HG02642 (cell line): ENCODE measurements around the gene SLC12A4.
"Not testable (repeated sequence)": the region's sequence is repeated elsewhere in the genome, so short reads cannot be mapped to it uniquely, and the experiment has no call there.

Experiments
- ATAC-seq: cut with Tn5 transposase; IDR thresholded peaks from one replicate; pipeline ENCODE4 v1.9.1; 2021; ENCODE audit warnings: mild to moderate bottlenecking; ENCODE audit not compliant: unreplicated experiment, poor library complexity

SLC12A4 gene

GRCh38 chr16:67943619-67944504, 24.6 kb downstream of the SLC12A4 start, which contains the start of gene LCAT:
TSS of gene LCAT (minus strand) at chr16:67944120. CDS start at chr16:67944101, 19 bp downstream.
- ATAC-seq: no peak

- no peak for ATAC-seq
Observed at GRCh38 chr16:67943256-67943618, 25.2 kb downstream of the SLC12A4 start.

DNA sequence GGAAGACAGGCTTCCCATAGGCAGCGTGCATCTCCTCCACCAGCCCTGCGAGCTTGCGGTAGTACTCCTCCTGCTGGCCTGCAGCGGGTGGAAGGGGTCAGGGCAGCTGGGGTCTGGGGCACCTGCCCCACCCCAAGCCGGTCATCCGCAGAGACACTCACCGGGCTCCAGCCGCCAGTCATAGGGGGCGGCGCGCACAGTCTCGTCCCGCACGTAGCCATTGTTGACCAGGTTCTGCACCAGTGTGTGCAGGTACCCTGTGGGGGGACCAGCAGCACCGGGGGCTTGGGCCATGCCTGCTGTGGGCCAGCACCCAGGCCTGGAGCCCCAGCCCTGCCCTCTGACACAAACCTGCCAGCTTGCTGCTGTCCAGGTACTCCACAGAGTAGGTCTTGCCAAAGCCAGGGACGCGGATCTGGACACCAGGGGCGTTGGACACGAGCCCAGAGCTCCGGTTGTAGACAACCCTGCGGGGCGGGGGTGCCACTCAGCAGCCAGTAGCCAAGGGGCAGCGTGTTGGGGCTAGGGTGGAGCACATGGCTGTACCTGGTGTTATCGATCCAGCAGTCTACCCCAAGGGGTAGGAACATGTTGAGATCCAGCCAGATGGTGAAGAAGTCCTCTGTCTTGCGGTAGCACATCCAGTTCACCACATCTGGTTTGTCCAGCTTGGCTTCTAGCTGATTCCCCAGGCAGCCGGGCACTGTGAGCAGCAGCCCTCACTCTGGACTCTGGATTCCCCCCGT, 25.8 kb downstream of the SLC12A4 start:
- ATAC-seq: no peak

DNA sequence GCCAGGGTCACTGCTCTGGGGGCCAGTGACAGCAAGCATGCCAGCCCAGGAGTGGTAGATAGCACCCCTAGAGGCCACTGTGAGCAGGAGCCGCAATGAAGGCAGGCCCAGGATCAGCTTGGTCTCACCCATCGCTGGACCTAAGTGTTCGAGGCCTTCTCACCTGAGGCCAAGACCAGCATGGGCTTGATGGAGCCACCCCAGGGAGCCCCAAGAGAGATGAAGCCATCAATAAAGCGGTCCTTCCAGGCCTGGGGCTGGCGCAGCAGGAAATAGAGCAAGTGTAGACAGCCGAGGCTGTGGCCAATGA, 26.3 kb downstream of the SLC12A4 start:
- no peak for ATAC-seq

GRCh38 chr16:67941469-67942199, 26.8 kb downstream of the SLC12A4 start:
- no peak for ATAC-seq

GRCh38 chr16:67940446-67941089, 27.9 kb downstream of the SLC12A4 start:
- no peak for ATAC-seq

- no peak for ATAC-seq
Observed at GRCh38 chr16:67939507-67940445, 28.7 kb downstream of the SLC12A4 start.

GRCh38 chr16:67937713-67938112, 30.7 kb downstream of the SLC12A4 start:
- not testable (repeated sequence) for ATAC-seq

GRCh38 chr16:67936880-67937605, 31.4 kb downstream of the SLC12A4 start:
- peak; percentile 44 for ATAC-seq

GRCh38 chr16:67936124-67936879, 32.1 kb downstream of the SLC12A4 start, which contains the start of gene PSMB10:
TSS of gene PSMB10 (minus strand) at chr16:67936850. CDS start at chr16:67936749, 101 bp downstream.
- ATAC-seq: peak; percentile 10

DNA sequence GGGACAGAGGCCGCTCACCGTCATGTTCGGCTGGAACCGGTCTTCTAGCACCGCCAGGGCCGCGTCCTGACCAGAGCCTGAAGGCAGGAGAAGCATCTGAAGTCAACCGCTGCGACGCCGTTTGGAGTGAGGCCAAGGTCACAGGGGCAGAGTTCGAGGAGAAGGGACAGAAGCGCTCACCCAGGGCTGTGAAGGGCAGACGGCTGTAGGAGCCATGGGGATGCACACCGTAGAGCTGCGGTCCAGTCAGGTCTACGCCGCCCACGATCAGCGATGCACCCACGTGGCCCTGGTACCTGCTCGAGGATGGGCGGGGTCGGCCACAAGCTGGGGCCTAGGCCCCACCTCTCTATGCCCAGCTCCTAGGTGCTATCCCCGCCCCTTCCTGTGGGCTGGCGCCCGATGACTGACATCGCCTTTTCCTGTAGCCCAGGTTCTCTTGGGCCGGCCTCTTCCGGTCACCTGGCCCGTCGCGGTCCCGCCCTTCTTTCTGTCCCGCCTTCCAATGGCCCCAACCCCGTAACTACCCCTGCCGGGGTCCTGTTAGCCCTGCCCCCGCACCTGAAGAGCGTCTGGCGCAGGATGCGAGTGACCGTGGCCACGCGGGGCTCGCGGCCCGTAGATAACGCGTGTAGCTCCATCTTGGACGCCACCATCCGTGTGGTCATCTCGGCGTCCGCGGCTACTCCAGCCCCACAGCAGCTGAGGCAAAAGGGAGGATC, 32.9 kb downstream of the SLC12A4 start:
- ATAC-seq: peak; percentile 90

- ATAC-seq: no peak
Observed at GRCh38 chr16:67935101-67935401, 33.4 kb downstream of the SLC12A4 start.

GRCh38 chr16:67934306-67935100, 33.9 kb downstream of the SLC12A4 start:
- no peak for ATAC-seq

- no peak for ATAC-seq
Observed at GRCh38 chr16:67933805-67934204, 34.6 kb downstream of the SLC12A4 start.

DNA sequence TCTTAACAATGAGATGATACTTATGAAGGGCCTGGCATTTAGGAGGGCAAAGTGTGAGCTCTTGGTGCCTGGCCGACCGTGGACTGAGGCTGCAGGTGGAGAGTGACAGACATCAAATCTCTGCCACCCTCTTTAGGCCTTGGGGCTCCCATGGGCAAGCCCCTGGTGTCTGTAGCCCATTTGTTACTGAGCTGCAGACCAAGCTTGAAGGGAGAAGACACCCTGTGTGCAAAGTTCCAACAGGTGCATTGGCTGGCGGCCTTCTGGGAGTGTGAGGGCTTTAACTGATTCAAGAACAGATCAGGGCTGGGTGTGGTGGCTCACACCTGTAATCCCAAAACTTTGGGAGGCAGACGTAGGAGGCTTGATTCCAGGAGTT, 36.0 kb downstream of the SLC12A4 start:
- no peak for ATAC-seq

DNA sequence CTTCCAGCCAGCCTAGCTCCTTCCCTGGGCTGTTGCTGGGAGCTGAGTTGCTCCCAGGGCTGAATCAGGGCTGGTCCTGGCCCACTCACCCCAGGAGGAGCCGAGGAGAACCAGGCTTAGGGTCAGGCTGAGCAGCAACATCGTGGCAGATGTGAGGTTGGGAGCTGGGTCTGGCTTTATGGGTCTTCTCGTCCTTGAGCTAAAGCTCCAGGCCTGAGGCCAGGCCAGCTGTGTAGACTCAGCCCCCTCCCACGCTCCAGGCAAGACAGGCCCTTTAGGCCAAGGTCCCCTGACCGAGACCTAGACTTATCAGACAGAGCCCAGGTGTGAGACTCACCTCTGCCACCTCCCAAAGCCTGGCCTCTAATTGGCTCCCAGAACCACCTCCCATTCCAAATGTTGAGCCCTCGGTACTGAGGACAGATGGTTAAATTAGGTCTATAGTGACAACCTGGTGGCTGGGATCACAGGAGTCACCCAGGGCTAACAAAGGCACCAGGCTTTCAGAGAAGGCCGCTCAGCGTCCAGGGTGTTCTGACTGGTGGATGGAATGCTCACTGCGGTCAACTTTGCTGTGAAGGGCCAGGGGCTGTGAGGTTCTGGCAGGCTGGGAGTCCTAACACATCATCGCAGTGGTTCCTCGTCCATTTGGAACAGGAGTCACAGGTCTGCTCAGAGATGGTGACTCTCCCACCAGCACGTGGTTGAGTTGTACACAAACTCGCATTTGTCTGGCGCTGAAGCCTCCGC, 36.5 kb downstream of the SLC12A4 start, which contains the start of gene CTRL:
TSS of gene CTRL (minus strand) at position 151 of the 750 bp plus-strand sequence. CDS start at position 141, 10 bp downstream.
- ATAC-seq: no peak
